ENCODE results near the gene DCC.

DNA sequence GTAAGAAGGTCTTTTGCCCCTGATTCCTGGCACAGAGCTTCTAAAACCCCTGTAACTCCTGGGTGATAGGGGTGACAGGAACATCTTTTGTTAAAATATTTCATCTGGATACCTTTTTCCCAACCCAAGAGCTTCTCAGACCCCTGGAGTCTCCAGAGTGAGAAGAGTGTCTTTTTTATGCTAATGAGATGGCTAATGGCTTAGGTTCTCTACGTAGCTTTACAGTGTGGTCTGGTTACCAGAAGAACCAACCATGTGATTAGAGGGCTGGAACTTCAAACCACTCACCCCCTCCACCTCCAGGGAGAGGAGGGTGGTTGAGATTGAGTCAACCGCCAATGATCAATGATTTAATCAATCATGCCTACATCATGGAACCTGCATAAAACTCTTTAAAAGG lies 16.2 kb upstream of the DCC start:
- TF ChIP-seq CTCF (conservative IDR thresholded peaks at IDR 0.05) (no peak), ZFX (IDR thresholded peaks at IDR 0.05) (no peak)

All from C4-2B (cell line).